HAP-1 (cell line): ENCODE measurements around the gene RYR3.

ENCODE experiments used
- DNase-seq, 2 experiments: peaks; one replicate each; pipeline ENCODE4 v3.0.0-alpha.2; 2016 to 2020; ENCODE audit warnings: low spot score in 2 of 2
- H3K27me3 ChIP-seq: fragments of 250-450 bp; sonication (Bioruptor Pico); 2 replicates; pipeline ENCODE4 v1.5.1; 2020; ENCODE audit warnings: low read depth, mild to moderate bottlenecking, moderate library complexity
- H3K36me3 ChIP-seq: fragments of 250-450 bp; sonication (Bioruptor Pico); replicated peaks from 2 replicates; pipeline ENCODE4 v1.5.1; 2020; ENCODE audit warnings: mild to moderate bottlenecking
- H3K4me1 ChIP-seq: fragments of 250-450 bp; sonication (Bioruptor Pico); 2 replicates; pipeline ENCODE4 v1.5.1; 2020; ENCODE audit warnings: mild to moderate bottlenecking
- H3K4me3 ChIP-seq: fragments of 250-450 bp; sonication (Bioruptor Pico); 2 replicates; pipeline ENCODE4 v1.5.1; 2020; ENCODE audit warnings: mild to moderate bottlenecking, moderate library complexity
- H3K9me3 ChIP-seq: fragments of 250-450 bp; sonication (Bioruptor Pico); 2 replicates; pipeline ENCODE4 v1.5.1; 2020; ENCODE audit warnings: mild to moderate bottlenecking, moderate library complexity
- in situ Hi-C: fragments of 300-500 bp; cut with MboI; formaldehyde crosslinking; loops from 3 replicates; pipeline ENCODE4 v1.14.3; 2020; ENCODE audit warnings: low sequenced_read_pairs, inconsistent platforms, mixed read lengths

Gene RYR3

GRCh38 chr15:33656168-33656567 lies 345.4 kb downstream of the RYR3 start:
- in situ Hi-C loops: no loop called here
- Histone ChIP-seq H3K27me3 (0 out of 2 replicates have a peak, but pooled peaks cover 4% of the 10 kb centered on the region), H3K9me3 (no peaks in the 10 kb centered on the region), H3K4me1 (no peaks in the 10 kb centered on the region), H3K4me3 (no peak overlapping the region), H3K36me3 (no peaks in the 10 kb centered on the region)
- no peak for DNase-seq

GRCh38 chr15:33660151-33660550 lies 349.4 kb downstream of the RYR3 start:
- Histone ChIP-seq H3K4me1 (no peaks in the 10 kb centered on the region), H3K36me3 (no peaks in the 10 kb centered on the region), H3K9me3 (no peaks in the 10 kb centered on the region), H3K27me3 (no peaks in the 10 kb centered on the region), H3K4me3 (no peak overlapping the region)
- no peak for DNase-seq
- in situ Hi-C loops: no loop called here

GRCh38 chr15:33662014-33662413 lies 351.2 kb downstream of the RYR3 start:
- Histone ChIP-seq H3K4me1 (no peaks in the 10 kb centered on the region), H3K4me3 (no peak overlapping the region), H3K36me3 (no peaks in the 10 kb centered on the region), H3K9me3 (no peaks in the 10 kb centered on the region), H3K27me3 (no peaks in the 10 kb centered on the region)
- DNase-seq: no peak
- in situ Hi-C loops: no loop called here

GRCh38 chr15:33664947-33665346 lies 354.2 kb downstream of the RYR3 start:
- Histone ChIP-seq H3K36me3 (no peaks in the 10 kb centered on the region), H3K27me3 (no peaks in the 10 kb centered on the region), H3K4me3 (no peak overlapping the region), H3K9me3 (no peaks in the 10 kb centered on the region), H3K4me1 (no peaks in the 10 kb centered on the region)
- in situ Hi-C loops: no loop called here
- no peak for DNase-seq

- no peak for DNase-seq
- H3K9me3 ChIP-seq: no peaks in the 10 kb centered on the region
- no peaks in the 10 kb centered on the region for H3K36me3 ChIP-seq
- no peaks in the 10 kb centered on the region for H3K4me1 ChIP-seq
- no peaks in the 10 kb centered on the region; the same call in 1 of the 2 replicates for H3K27me3 ChIP-seq
- in situ Hi-C loops: no loop called here
- H3K4me3 ChIP-seq: no peak overlapping the region
Observed at GRCh38 chr15:33670567-33670966, 359.8 kb downstream of the RYR3 start.

GRCh38 chr15:33671456-33671855 lies 360.7 kb downstream of the RYR3 start:
- Histone ChIP-seq H3K27me3 (peaks cover 1% of the 10 kb centered on the region; the same call in 1 of the 2 replicates), H3K4me3 (no peak overlapping the region), H3K9me3 (no peaks in the 10 kb centered on the region), H3K36me3 (no peaks in the 10 kb centered on the region), H3K4me1 (no peaks in the 10 kb centered on the region)
- in situ Hi-C loops: no loop called here
- DNase-seq: no peak

- Histone ChIP-seq H3K4me3 (no peak overlapping the region), H3K9me3 (no peaks in the 10 kb centered on the region), H3K4me1 (no peaks in the 10 kb centered on the region), H3K36me3 (no peaks in the 10 kb centered on the region), H3K27me3 (peaks cover 10% of the 10 kb centered on the region)
- peak; percentile 40 to 43 for DNase-seq
- in situ Hi-C loops: no loop called here
Observed at GRCh38 chr15:33675246-33675645, 364.5 kb downstream of the RYR3 start.

GRCh38 chr15:33677238-33677830 lies 366.6 kb downstream of the RYR3 start:
- H3K27me3 ChIP-seq: peaks cover 10% of the 10 kb centered on the region
- DNase-seq: no peak
- no peak overlapping the region for H3K4me3 ChIP-seq
- no peaks in the 10 kb centered on the region for H3K4me1 ChIP-seq
- in situ Hi-C loops: no loop called here
- no peaks in the 10 kb centered on the region for H3K36me3 ChIP-seq
- H3K9me3 ChIP-seq: no peaks in the 10 kb centered on the region

GRCh38 chr15:33678176-33678575 lies 367.4 kb downstream of the RYR3 start:
- in situ Hi-C loops: no loop called here
- no peak for DNase-seq
- H3K4me3 ChIP-seq: no peak overlapping the region
- H3K4me1 ChIP-seq: no peaks in the 10 kb centered on the region
- no peaks in the 10 kb centered on the region for H3K36me3 ChIP-seq
- H3K27me3 ChIP-seq: peaks cover 10% of the 10 kb centered on the region
- no peaks in the 10 kb centered on the region for H3K9me3 ChIP-seq

GRCh38 chr15:33678602-33679001 lies 367.8 kb downstream of the RYR3 start:
- in situ Hi-C loops: no loop called here
- peaks cover 10% of the 10 kb centered on the region for H3K27me3 ChIP-seq
- H3K4me3 ChIP-seq: no peak overlapping the region
- DNase-seq: no peak
- no peaks in the 10 kb centered on the region for H3K36me3 ChIP-seq
- no peaks in the 10 kb centered on the region for H3K4me1 ChIP-seq
- H3K9me3 ChIP-seq: no peaks in the 10 kb centered on the region

GRCh38 chr15:33679061-33679460 lies 368.3 kb downstream of the RYR3 start:
- Histone ChIP-seq H3K4me1 (no peaks in the 10 kb centered on the region), H3K4me3 (no peak overlapping the region), H3K27me3 (peaks cover 10% of the 10 kb centered on the region), H3K36me3 (no peaks in the 10 kb centered on the region), H3K9me3 (no peaks in the 10 kb centered on the region)
- in situ Hi-C loops: no loop called here
- DNase-seq: no peak

GRCh38 chr15:33680336-33680735 lies 369.6 kb downstream of the RYR3 start:
- Histone ChIP-seq H3K4me3 (no peak overlapping the region), H3K36me3 (no peaks in the 10 kb centered on the region), H3K9me3 (no peaks in the 10 kb centered on the region), H3K4me1 (no peaks in the 10 kb centered on the region), H3K27me3 (peaks cover 10% of the 10 kb centered on the region)
- in situ Hi-C loops: no loop called here
- DNase-seq: no peak

GRCh38 chr15:33693166-33693800 lies 382.5 kb downstream of the RYR3 start:
- Histone ChIP-seq H3K9me3 (no peaks in the 10 kb centered on the region), H3K4me1 (no peaks in the 10 kb centered on the region), H3K4me3 (no peak overlapping the region), H3K36me3 (no peaks in the 10 kb centered on the region), H3K27me3 (peaks cover 2% of the 10 kb centered on the region)
- in situ Hi-C loops: no loop called here
- no peak for DNase-seq

GRCh38 chr15:33698126-33698525 lies 387.4 kb downstream of the RYR3 start:
- Histone ChIP-seq H3K9me3 (no peaks in the 10 kb centered on the region), H3K27me3 (peaks cover 2% of the 10 kb centered on the region; the same call in 1 of the 2 replicates), H3K36me3 (no peaks in the 10 kb centered on the region), H3K4me1 (no peaks in the 10 kb centered on the region), H3K4me3 (no peak overlapping the region)
- peak in 1 of 2 experiments; percentile 8 for DNase-seq
- in situ Hi-C loops: no loop called here
